Large intestine (tissue), 3 donors: ENCODE measurements around the gene ANTKMT. TPM values are rescaled to one million over a fixed set of nuclear protein-coding genes. Genes with fewer than 3 reads are reported as not detected.
A peak's percentile ranks its signal among the peaks of the same experiment; 100 is the strongest.

Experiments used
- DNase-seq, 2 donors: peaks; one replicate each; pipeline versions ENCODE4 v3.0.0 to v3.0.0-alpha.2; 2013
- H3K27ac ChIP-seq: one replicate; pipeline ENCODE4 v1.5.1; 2013; ENCODE audit warnings: low read length
- H3K27me3 ChIP-seq: 2 replicates; pipeline ENCODE4 v1.6.1; 2013; ENCODE audit warnings: low read length; ENCODE audit not compliant: control insufficient read depth, insufficient read depth
- H3K36me3 ChIP-seq: 2 replicates; pipeline ENCODE4 v1.6.1; 2013; ENCODE audit warnings: low read length; ENCODE audit not compliant: control insufficient read depth, insufficient read depth
- H3K4me1 ChIP-seq: one replicate; pipeline ENCODE4 v1.6.1; 2013; ENCODE audit warnings: low read length; ENCODE audit not compliant: control insufficient read depth, insufficient read depth
- H3K4me3 ChIP-seq: one replicate; pipeline ENCODE4 v1.5.1; 2013; ENCODE audit warnings: low read length
- H3K9me3 ChIP-seq: one replicate; pipeline ENCODE4 v1.6.1; 2013; ENCODE audit warnings: mild to moderate bottlenecking, low read depth, low read length, moderate library complexity; ENCODE audit not compliant: control insufficient read depth
- WGBS: methylation state at CpG from one replicate; pipeline ENCODE4 v1.1.5; 2013; ENCODE audit warnings: low lambda C conversion rate; ENCODE audit not compliant: insufficient coverage; 5-methylcytosine and 5-hydroxymethylcytosine counted together
- polyA plus RNA-seq: library from polyadenylated mRNA; unstranded; fragments of 120-200 nt; gene quantifications from one replicate; pipeline ENCODE4 v1.2.1, GENCODE V29; 2013

The ANTKMT gene
- polyA plus RNA-seq, 1 donor, result 23.0 TPM

DNA sequence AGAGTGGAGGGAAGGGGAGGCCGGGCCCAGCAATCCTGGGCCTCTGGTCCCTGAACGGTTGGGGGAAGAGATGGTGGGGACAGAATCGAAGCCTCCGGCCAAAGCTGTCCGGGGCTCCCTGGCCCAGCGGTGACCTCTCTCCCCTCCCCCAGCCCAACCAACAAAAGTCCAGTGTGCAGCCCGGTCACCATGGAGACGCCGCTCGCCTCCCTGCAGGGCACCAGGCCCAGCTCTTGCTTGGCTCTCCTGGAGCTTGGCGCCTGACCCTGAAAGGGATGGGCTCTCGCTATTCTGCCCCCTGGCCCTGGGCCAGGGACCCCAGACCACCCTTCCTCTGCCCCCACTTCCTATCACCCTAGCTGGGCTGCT lies 4.8 kb upstream of the ANTKMT start:
- H3K9me3 ChIP-seq, result peaks cover 10% of the 10 kb centered on the region
- H3K36me3 ChIP-seq, result no peaks in the 10 kb centered on the region
- no peak overlapping the region for H3K4me3 ChIP-seq
- H3K4me1 ChIP-seq, result peaks cover 22% of the 10 kb centered on the region
- DNase-seq, result no peak
- no CpG with 5 or more reads among the region's 12 CpGs for WGBS
- peaks cover 35% of the 10 kb centered on the region for H3K27me3 ChIP-seq
- H3K27ac ChIP-seq, result no peak overlapping the region

DNA sequence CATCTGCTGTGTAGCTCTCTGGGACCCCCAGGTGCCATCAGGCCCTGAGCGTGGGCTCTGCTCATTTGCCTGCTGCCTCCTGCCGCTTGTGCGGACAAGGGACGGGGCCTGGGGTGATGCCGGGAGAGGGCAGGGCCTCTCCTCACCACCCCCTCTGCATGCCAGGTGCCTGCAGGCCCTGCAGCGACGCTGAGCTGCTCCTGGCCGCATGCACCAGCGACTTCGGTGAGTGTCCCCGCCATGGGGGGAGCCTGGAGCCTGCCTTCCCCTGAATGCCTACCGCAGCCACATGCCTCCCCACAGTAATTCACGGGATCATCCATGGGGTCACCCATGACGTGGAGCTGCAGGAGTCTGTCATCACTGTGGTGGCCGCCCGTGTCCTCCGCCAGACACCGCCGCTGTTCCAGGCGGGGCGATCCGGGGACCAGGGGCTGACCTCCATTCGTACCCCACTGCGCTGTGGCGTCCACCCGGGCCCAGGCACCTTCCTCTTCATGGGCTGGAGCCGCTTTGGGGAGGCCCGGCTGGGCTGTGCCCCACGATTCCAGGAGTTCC lies 4.1 kb upstream of the ANTKMT start:
- no CpG with 5 or more reads among the region's 29 CpGs for WGBS
- H3K4me1 ChIP-seq, result peaks cover 22% of the 10 kb centered on the region
- H3K27me3 ChIP-seq, result peaks cover 30% of the 10 kb centered on the region
- no peak overlapping the region for H3K27ac ChIP-seq
- no peak overlapping the region for H3K4me3 ChIP-seq
- H3K9me3 ChIP-seq, result peaks cover 15% of the 10 kb centered on the region
- no peak for DNase-seq
- H3K36me3 ChIP-seq, result no peaks in the 10 kb centered on the region

DNA sequence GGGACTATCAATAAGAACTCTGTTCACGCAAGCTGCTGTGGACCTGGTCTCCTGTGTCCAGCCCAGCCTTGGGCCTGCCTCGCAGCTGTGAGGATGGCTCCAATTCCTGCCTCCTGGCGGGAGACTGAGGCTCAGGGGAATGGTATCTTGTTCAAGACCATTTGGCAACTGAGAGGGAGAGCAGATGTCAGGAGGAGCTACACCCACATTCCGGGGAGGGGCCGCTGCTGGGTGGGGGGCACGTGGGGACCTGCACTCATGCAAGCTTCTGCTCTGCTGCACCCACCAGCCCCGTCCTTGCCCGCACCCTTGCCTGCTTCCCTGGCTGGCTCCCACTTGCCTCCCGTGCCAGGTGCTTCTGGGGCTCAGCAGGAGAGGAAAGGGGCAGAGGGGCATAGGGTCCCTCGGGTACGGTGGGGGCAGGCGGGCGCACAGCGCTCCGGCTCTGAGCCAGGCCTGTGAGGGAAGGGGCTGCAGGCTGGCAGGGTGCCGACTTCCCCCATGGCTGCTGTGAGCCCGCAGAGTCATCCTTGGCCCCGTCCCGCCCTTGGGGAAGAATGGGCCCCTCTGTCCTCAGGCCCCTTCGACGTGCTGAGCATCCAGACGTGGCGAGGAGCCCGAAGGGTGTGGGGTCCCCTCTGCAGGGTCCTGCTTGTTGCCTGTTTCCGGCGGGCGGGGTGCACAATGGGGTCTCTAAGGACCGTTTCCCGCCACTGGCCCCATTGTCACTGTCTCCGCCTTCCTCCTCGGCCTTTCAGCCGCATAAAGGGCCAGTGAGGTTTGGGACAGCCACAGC lies 3.3 kb upstream of the ANTKMT start:
- DNase-seq, result no peak
- Histone ChIP-seq H3K27me3 (peaks cover 27% of the 10 kb centered on the region), H3K4me1 (peaks cover 22% of the 10 kb centered on the region), H3K4me3 (no peak overlapping the region), H3K36me3 (peaks cover under 1% of the 10 kb centered on the region), H3K27ac (no peak overlapping the region), H3K9me3 (peaks cover 20% of the 10 kb centered on the region)
- WGBS, result no CpG with 5 or more reads among the region's 32 CpGs

DNA sequence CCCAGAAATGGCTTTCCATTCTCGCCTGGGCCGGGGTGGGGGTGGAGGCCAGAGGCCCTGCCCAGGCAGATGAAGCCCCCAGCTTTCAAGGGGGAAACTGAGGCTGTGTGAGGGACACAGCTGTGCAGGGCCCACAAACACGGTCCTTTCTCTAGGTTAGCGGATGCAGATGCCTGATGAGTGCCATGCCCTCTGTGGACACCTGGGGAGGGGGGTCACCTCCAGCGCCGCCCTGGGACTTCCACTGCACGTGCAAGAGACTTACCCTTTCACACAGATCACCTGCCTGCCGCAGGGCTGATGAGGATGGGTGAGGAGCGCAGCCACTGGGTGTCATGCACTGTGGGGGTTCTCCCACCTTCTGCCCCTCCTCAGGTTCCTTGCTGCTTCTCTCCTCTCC lies 2.6 kb upstream of the ANTKMT start:
- WGBS, result no CpG with 5 or more reads among the region's 9 CpGs
- Histone ChIP-seq H3K4me3 (no peak overlapping the region), H3K4me1 (peaks cover 22% of the 10 kb centered on the region), H3K27me3 (peaks cover 27% of the 10 kb centered on the region), H3K36me3 (peaks cover 6% of the 10 kb centered on the region), H3K9me3 (peaks cover 20% of the 10 kb centered on the region), H3K27ac (no peak overlapping the region)
- DNase-seq, result no peak

DNA sequence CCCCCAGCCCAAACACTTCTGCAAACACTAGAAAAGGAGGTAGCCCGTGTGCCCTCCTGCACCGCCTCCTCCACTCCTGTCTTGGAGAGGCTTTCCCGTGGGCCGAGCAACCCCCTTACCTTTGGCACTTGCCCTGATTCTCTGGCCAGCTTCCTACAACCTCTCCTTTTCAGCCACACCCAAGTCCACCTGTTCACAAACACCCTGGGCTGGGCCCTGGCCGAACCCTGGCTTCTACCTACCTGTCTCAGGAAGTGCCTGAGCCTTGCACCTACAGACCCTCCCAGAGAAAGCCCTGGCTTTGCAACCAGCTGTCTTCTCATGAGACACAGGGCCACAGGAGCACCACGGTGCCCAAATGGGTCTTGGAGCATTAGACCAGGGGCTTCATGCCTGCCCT lies 2.0 kb upstream of the ANTKMT start:
- Histone ChIP-seq H3K36me3 (peaks cover 6% of the 10 kb centered on the region), H3K4me1 (peaks cover 22% of the 10 kb centered on the region), H3K4me3 (no peak overlapping the region), H3K9me3 (peaks cover 20% of the 10 kb centered on the region), H3K27me3 (peaks cover 23% of the 10 kb centered on the region), H3K27ac (no peak overlapping the region)
- no CpG with 5 or more reads among the region's 6 CpGs for WGBS
- DNase-seq, result no peak

DNA sequence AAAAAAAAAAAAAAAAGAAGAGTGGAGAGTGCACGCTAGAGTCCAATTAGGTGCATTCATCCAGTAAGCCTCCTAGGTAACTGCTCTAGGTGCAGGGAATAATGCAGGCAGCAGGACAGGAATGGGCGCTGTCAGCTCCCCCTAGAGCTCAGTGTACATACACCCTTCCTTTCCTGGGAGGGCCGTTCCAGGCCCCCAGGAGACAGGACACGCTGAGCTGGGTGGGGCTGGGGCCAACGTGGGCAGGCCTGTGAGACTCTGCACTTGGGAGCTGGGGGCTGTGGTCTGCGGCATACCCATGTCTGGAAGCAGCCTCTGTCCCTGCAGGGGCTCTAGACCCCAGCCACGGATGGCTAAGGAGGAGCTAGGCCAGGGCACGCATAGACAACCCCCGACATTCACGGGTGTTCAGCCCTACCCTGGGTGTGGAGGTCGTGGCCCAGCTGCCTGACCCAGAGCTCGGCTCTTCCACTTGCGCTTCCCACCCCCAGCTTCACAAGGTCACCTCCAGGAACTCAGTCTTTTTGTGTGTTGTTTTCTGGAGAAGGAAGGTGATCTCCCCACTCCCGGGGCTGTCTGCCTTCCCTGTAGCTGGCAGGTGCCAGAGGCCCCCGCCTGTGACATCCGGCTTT lies 1.0 kb upstream of the ANTKMT start:
- no CpG with 5 or more reads among the region's 16 CpGs for WGBS
- Histone ChIP-seq H3K4me1 (peaks cover 22% of the 10 kb centered on the region), H3K27me3 (peaks cover 14% of the 10 kb centered on the region), H3K36me3 (peaks cover 6% of the 10 kb centered on the region), H3K4me3 (peak overlapping the region; percentile 84), H3K27ac (peak overlapping the region; percentile 87), H3K9me3 (peaks cover 20% of the 10 kb centered on the region)
- no peak for DNase-seq

DNA sequence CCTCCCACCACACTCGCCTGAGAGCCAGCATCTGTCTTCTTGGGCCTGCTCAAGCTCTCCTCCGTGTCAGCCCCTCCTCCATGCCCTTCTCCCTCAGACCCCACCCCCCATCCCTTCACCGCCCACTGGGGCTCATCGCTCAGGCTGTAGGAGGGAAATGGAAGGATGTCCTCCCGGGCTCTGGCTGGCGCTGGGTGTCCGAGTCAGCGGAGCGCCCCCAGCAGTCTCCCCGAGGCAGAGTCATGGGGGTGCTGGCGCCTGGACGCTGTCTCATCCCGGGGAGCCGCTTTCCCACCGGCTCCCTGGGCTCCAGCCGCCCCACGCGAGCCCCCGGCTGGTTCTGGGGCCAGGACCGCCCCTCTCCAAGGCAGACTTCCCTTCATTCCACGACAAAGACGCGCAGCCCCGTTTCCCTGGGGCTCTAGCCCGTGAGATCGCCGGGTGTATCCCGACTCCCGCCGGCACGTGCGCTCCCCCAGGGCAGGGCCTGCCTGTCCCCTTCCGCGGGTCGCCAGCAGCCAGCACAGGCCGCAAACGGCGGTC lies 428 bp upstream of the ANTKMT start:
- Histone ChIP-seq H3K4me1 (peaks cover 22% of the 10 kb centered on the region), H3K36me3 (peaks cover 6% of the 10 kb centered on the region), H3K27ac (peak overlapping the region; percentile 87), H3K9me3 (peaks cover 20% of the 10 kb centered on the region), H3K4me3 (peak overlapping the region; percentile 84), H3K27me3 (peaks cover 15% of the 10 kb centered on the region)
- no CpG with 5 or more reads among the region's 38 CpGs for WGBS
- DNase-seq, result peak in 1 of 2 donors; percentile 57

DNA sequence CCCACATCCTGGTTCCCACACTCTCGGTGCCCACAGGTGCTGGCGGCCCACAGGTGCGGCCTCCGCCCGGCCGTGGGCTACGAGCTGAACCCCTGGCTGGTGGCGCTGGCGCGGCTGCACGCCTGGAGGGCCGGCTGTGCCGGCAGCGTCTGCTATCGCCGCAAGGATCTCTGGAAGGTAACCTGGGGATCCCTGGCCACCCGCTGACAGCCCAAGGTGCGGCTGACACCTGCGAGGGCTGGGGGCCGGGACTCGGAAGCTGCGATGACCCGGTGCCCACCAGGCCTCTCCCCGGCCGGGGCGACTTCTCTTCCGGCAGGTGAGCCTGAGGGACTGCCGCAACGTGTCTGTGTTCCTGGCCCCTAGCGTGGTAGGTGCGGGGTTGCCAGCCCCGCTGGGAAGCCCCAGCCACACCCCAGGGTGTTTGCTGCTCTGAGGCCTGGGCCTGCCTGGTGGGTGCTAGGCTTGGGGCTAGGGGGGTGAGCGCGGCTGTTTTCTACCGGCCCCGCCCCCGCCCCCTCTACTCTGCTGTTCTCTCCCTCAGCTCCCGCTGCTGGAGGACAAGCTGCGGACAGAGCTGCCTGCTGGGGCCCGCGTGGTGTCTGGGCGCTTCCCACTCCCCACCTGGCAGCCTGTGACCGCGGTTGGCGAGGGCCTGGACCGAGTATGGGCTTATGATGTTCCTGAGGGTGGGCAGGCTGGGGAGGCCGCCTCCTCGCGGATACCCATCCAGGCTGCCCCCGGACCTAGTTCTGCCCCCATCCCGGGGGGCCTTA lies 1.0 kb downstream of the ANTKMT start:
- no peak for DNase-seq
- Histone ChIP-seq H3K4me1 (peaks cover 22% of the 10 kb centered on the region), H3K4me3 (no peak overlapping the region), H3K27me3 (peaks cover 15% of the 10 kb centered on the region), H3K36me3 (peaks cover 6% of the 10 kb centered on the region), H3K27ac (no peak overlapping the region), H3K9me3 (peaks cover 20% of the 10 kb centered on the region)
- no CpG with 5 or more reads among the region's 51 CpGs for WGBS

DNA sequence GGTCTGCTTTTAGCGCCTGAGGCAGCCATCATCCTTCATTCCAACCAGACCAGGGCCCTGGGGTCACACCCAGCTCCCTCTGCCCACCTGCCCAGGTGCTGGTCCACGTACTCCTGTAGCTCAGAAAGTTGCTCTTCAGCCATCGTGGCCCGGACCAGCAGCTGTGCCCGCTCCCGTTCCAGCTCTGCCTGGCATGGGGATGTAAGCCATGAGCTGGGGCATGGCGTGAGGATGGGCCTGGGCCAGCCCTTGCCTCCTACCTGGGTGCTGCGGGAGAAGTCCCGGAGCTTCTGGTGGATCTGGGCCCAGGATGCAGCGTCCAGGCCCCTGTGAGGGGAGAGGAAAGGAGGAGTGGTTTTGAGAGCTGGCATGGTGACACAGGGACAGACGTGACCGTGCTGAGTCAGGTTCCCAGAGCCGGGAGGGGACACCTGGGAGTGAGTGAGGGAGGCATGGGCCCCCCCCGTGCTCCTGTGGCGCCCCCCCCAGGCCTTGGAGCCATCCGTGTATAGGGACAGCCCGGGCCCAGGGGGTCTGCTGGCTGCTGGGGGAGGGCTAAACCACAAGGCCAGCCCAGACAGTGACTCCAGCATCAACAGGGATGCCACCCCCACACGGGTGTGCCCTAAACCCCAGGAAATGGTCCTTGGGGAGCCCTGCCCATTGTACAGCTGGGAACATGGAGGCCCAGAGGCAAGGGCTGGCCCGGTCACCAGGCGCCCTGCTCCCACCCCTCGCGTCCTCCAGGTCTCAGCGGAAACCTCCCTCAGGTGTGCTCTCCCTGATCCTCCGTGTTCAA lies 2.1 kb downstream of the ANTKMT start:
- peaks cover 18% of the 10 kb centered on the region for H3K27me3 ChIP-seq
- H3K4me3 ChIP-seq, result no peak overlapping the region
- H3K36me3 ChIP-seq, result peaks cover 6% of the 10 kb centered on the region
- DNase-seq, result no peak
- no CpG with 5 or more reads among the region's 24 CpGs for WGBS
- no peak overlapping the region for H3K27ac ChIP-seq
- H3K9me3 ChIP-seq, result peaks cover 20% of the 10 kb centered on the region
- H3K4me1 ChIP-seq, result peaks cover 30% of the 10 kb centered on the region
